ENCODE results near the gene MEF2B.
"Not testable (repeated sequence)": the region's sequence is repeated elsewhere in the genome, so short reads cannot be mapped to it uniquely, and the experiment has no call there.

The MEF2B gene

DNA sequence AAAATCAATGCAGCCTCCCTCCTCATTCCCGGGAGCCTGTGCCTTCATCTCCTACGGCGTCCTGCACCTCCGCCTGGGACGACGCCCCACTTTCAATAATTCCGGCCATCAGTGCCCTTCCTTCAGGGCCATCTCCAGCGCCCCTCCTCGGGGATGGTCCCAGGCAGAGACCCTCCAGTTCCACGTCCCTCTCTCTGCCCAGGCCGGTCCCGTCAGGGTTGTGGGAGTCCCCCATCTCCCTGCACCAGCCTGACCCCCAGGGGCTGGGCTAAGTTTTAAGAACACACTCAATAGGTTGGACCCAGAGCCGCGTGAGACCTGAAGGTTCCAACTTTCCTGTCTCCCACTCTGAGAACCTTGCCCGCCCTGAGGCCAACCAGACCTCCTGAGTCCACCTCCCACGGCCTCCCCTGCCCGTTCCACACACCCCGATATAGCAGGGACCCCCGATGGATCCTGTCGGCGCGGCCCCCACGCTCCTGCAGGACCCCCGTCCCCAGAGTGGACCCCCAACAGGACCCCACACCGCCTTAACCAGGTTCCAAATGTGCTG lies 32.4 kb downstream of the MEF2B start:
- no peaks in the 10 kb centered on the region for H3K4me1 ChIP-seq (ENCODE audit: insufficient read depth, low read length)
- peak overlapping the region; percentile 87; the same call in 1 of the 2 replicates for H3K9ac ChIP-seq (ENCODE audit: low read depth, low read length)
- H3K9me3 ChIP-seq (ENCODE audit: insufficient read depth, low read depth, low read length), result no peaks in the 10 kb centered on the region
- H3K27me3 ChIP-seq (ENCODE audit: insufficient read depth, low read length), result peaks cover 23% of the 10 kb centered on the region
- peak overlapping the region; percentile 84 for H3K4me3 ChIP-seq (ENCODE audit: low read length)
- H3K27ac ChIP-seq (ENCODE audit: low read length), result no peak overlapping the region
- H3K36me3 ChIP-seq (ENCODE audit: insufficient read depth, low read depth, low read length), result no peaks in the 10 kb centered on the region

DNA sequence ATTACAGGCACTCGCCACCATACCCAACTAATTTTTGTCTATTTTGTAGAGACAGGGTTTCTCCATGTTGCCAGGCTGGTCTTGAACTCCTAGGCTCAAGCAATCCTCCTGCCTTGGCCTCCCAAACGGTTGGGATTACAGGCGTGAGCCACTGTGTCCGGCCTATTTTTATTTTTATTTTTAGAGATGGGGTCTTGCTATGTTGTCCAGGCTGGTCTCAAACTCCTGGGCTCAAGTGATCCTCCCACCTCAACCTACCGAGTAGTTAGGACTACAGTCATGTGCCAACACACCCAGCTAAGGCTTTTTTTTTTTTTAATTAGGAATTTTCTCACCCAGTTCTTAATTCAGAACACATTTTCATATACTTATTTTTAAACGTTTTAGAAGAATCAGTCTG lies 34.4 kb downstream of the MEF2B start:
- H3K4me3 ChIP-seq (ENCODE audit: low read length); H3K9ac ChIP-seq (ENCODE audit: low read depth, low read length); H3K36me3 ChIP-seq (ENCODE audit: insufficient read depth, low read depth, low read length); H3K27ac ChIP-seq (ENCODE audit: low read length); H3K4me1 ChIP-seq (ENCODE audit: insufficient read depth, low read length); H3K9me3 ChIP-seq (ENCODE audit: insufficient read depth, low read depth, low read length): not testable (repeated sequence)
- peaks cover 18% of the 10 kb centered on the region; the same call in 1 of the 2 replicates for H3K27me3 ChIP-seq (ENCODE audit: insufficient read depth, low read length)

- Histone ChIP-seq H3K9ac (ENCODE audit: low read depth, low read length) (no peak overlapping the region), H3K9me3 (ENCODE audit: insufficient read depth, low read depth, low read length) (peaks cover 7% of the 10 kb centered on the region; the same call in 1 of the 2 replicates), H3K27ac (ENCODE audit: low read length) (no peak overlapping the region), H3K4me1 (ENCODE audit: insufficient read depth, low read length) (no peaks in the 10 kb centered on the region), H3K36me3 (ENCODE audit: insufficient read depth, low read depth, low read length) (peaks cover 7% of the 10 kb centered on the region; the same call in 1 of the 2 replicates), H3K27me3 (ENCODE audit: insufficient read depth, low read length) (peaks cover 12% of the 10 kb centered on the region; the same call in 1 of the 2 replicates), H3K4me3 (ENCODE audit: low read length) (peak overlapping the region; percentile 56; the same call in 1 of the 2 replicates)
Observed at GRCh38 chr19:19134687-19135158, 35.3 kb downstream of the MEF2B start.

- Histone ChIP-seq H3K4me1 (ENCODE audit: insufficient read depth, low read length) (no peaks in the 10 kb centered on the region), H3K9me3 (ENCODE audit: insufficient read depth, low read depth, low read length) (peaks cover 7% of the 10 kb centered on the region; the same call in 1 of the 2 replicates), H3K27me3 (ENCODE audit: insufficient read depth, low read length) (peaks cover 12% of the 10 kb centered on the region; the same call in 1 of the 2 replicates), H3K4me3 (ENCODE audit: low read length) (no peak overlapping the region), H3K9ac (ENCODE audit: low read depth, low read length) (no peak overlapping the region), H3K36me3 (ENCODE audit: insufficient read depth, low read depth, low read length) (peaks cover 7% of the 10 kb centered on the region; the same call in 1 of the 2 replicates), H3K27ac (ENCODE audit: low read length) (no peak overlapping the region)
Observed at GRCh38 chr19:19133985-19134384, 36.1 kb downstream of the MEF2B start.

DNA sequence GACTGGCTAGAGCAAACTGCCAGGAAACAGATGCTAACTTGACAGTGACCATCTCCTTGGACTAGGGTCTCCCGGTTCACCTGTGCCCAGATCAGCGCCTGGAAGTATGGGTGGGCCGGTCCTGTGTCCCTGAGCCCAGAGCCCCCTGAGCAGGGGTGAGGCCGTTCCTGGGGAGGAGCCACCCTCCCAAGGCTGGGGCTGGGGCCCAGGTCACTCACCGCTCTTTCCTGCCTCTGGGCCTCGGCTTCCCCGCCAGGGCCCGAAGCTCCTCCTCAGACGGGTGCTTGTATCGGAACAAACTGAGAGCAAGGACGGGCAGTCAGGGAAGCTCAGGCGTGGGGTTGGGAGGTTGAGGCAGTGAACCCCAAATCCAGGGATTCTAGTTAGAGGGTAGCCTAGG lies 37.2 kb downstream of the MEF2B start:
- Histone ChIP-seq H3K9me3 (ENCODE audit: insufficient read depth, low read depth, low read length) (peaks cover 7% of the 10 kb centered on the region; the same call in 1 of the 2 replicates), H3K9ac (ENCODE audit: low read depth, low read length) (no peak overlapping the region), H3K27ac (ENCODE audit: low read length) (no peak overlapping the region), H3K4me1 (ENCODE audit: insufficient read depth, low read length) (no peaks in the 10 kb centered on the region), H3K36me3 (ENCODE audit: insufficient read depth, low read depth, low read length) (peaks cover 7% of the 10 kb centered on the region; the same call in 1 of the 2 replicates), H3K4me3 (ENCODE audit: low read length) (no peak overlapping the region), H3K27me3 (ENCODE audit: insufficient read depth, low read length) (peaks cover 11% of the 10 kb centered on the region; the same call in 1 of the 2 replicates)

DNA sequence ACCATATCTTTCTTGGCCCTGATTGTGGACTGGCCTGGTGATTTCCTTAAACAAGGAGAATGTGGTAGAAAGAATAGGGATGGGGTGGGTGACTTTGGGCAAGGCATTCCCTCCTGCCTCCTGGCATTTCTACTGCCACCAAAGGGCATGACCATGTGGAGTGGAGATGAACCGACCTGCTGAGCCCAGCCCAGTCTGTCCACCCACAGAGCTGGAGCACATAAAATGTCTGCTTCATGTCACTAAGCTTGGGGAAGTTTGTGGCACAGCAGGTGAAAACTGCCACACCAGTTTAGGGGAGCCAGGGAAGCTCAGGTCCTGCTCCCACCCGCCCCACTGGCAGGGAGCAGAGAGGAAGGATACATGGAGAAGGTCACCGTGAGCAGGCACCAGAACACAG lies 38.1 kb downstream of the MEF2B start:
- Histone ChIP-seq H3K9me3 (ENCODE audit: insufficient read depth, low read depth, low read length) (peaks cover 7% of the 10 kb centered on the region; the same call in 1 of the 2 replicates), H3K9ac (ENCODE audit: low read depth, low read length) (no peak overlapping the region), H3K27ac (ENCODE audit: low read length) (no peak overlapping the region), H3K27me3 (ENCODE audit: insufficient read depth, low read length) (peaks cover 2% of the 10 kb centered on the region; the same call in 1 of the 2 replicates), H3K36me3 (ENCODE audit: insufficient read depth, low read depth, low read length) (peaks cover 7% of the 10 kb centered on the region; the same call in 1 of the 2 replicates), H3K4me3 (ENCODE audit: low read length) (no peak overlapping the region), H3K4me1 (ENCODE audit: insufficient read depth, low read length) (no peaks in the 10 kb centered on the region)

DNA sequence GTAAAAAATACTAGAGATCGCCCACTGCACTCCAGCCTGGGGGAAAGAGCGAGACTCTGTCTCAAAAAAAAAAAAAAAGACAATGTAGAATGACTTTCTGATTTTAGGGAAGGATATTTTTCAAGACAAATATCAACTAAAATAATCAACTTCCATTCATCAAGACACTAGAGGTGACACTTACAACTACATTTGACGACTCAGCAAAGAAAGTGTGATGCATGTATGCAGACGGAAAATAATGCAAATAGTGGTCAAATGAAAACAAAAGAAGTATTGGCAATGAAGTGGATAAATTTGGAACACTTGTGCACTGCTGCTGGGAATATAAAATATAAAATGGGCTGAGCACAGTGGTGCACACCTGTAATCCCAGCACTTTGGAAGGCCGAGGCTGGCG lies 44.0 kb downstream of the MEF2B start:
- Histone ChIP-seq H3K9ac (ENCODE audit: low read depth, low read length) (no peak overlapping the region), H3K27ac (ENCODE audit: low read length) (no peak overlapping the region), H3K9me3 (ENCODE audit: insufficient read depth, low read depth, low read length) (no peaks in the 10 kb centered on the region), H3K4me3 (ENCODE audit: low read length) (no peak overlapping the region), H3K36me3 (ENCODE audit: insufficient read depth, low read depth, low read length) (no peaks in the 10 kb centered on the region), H3K27me3 (ENCODE audit: insufficient read depth, low read length) (no peaks in the 10 kb centered on the region), H3K4me1 (ENCODE audit: insufficient read depth, low read length) (peaks cover 1% of the 10 kb centered on the region; the same call in 1 of the 2 replicates)

GRCh38 chr19:19123386-19123785 lies 46.7 kb downstream of the MEF2B start:
- peaks cover 7% of the 10 kb centered on the region; the same call in 1 of the 2 replicates for H3K4me1 ChIP-seq (ENCODE audit: insufficient read depth, low read length)
- no peaks in the 10 kb centered on the region for H3K27me3 ChIP-seq (ENCODE audit: insufficient read depth, low read length)
- H3K9me3 ChIP-seq (ENCODE audit: insufficient read depth, low read depth, low read length), result no peaks in the 10 kb centered on the region
- no peak overlapping the region for H3K4me3 ChIP-seq (ENCODE audit: low read length)
- peaks cover 13% of the 10 kb centered on the region; the same call in 1 of the 2 replicates for H3K36me3 ChIP-seq (ENCODE audit: insufficient read depth, low read depth, low read length)
- H3K27ac ChIP-seq (ENCODE audit: low read length), result no peak overlapping the region
- no peak overlapping the region for H3K9ac ChIP-seq (ENCODE audit: low read depth, low read length)

DNA sequence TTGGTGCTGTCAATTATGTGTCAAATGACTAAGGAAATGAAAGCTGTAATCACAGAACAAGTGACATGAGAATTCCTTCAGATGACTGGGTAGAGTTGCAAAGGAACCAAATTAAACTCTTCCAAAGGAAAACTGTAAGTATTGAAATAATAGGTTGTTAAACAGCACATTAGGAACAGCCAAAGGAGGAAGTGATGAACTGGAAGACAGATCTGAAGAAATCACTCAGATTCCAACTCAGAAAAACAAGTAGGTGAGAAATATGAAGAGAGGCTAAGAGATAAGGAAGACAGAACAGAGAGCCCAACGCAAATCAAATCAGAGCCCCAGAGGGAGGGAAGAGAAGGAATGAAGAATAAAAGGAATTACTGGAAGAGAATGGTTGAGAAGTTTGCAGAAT lies 47.2 kb downstream of the MEF2B start:
- H3K36me3 ChIP-seq (ENCODE audit: insufficient read depth, low read depth, low read length), result peaks cover 13% of the 10 kb centered on the region; the same call in 1 of the 2 replicates
- no peak overlapping the region for H3K27ac ChIP-seq (ENCODE audit: low read length)
- H3K9me3 ChIP-seq (ENCODE audit: insufficient read depth, low read depth, low read length), result no peaks in the 10 kb centered on the region
- H3K9ac ChIP-seq (ENCODE audit: low read depth, low read length), result no peak overlapping the region
- peaks cover 7% of the 10 kb centered on the region; the same call in 1 of the 2 replicates for H3K4me1 ChIP-seq (ENCODE audit: insufficient read depth, low read length)
- H3K27me3 ChIP-seq (ENCODE audit: insufficient read depth, low read length), result no peaks in the 10 kb centered on the region
- no peak overlapping the region for H3K4me3 ChIP-seq (ENCODE audit: low read length)

GRCh38 chr19:19121371-19121770 lies 48.7 kb downstream of the MEF2B start:
- Histone ChIP-seq H3K9me3 (ENCODE audit: insufficient read depth, low read depth, low read length) (no peaks in the 10 kb centered on the region), H3K4me1 (ENCODE audit: insufficient read depth, low read length) (peaks cover 7% of the 10 kb centered on the region; the same call in 1 of the 2 replicates), H3K36me3 (ENCODE audit: insufficient read depth, low read depth, low read length) (peaks cover 13% of the 10 kb centered on the region; the same call in 1 of the 2 replicates), H3K27ac (ENCODE audit: low read length) (no peak overlapping the region), H3K9ac (ENCODE audit: low read depth, low read length) (no peak overlapping the region), H3K4me3 (ENCODE audit: low read length) (no peak overlapping the region), H3K27me3 (ENCODE audit: insufficient read depth, low read length) (no peaks in the 10 kb centered on the region)

- Histone ChIP-seq H3K9ac (ENCODE audit: low read depth, low read length) (peak overlapping the region; percentile 58; the same call in 1 of the 2 replicates), H3K27ac (ENCODE audit: low read length) (peak overlapping the region; percentile 87), H3K36me3 (ENCODE audit: insufficient read depth, low read depth, low read length) (peaks cover 13% of the 10 kb centered on the region; the same call in 1 of the 2 replicates), H3K9me3 (ENCODE audit: insufficient read depth, low read depth, low read length) (no peaks in the 10 kb centered on the region), H3K4me1 (ENCODE audit: insufficient read depth, low read length) (peaks cover 7% of the 10 kb centered on the region; the same call in 1 of the 2 replicates), H3K4me3 (ENCODE audit: low read length) (peak overlapping the region; percentile 73), H3K27me3 (ENCODE audit: insufficient read depth, low read length) (no peaks in the 10 kb centered on the region)
Observed at GRCh38 chr19:19120308-19121231, 49.5 kb downstream of the MEF2B start.

All from iPS-20b (cell line).